Measurements from ENCODE around the gene BHLHA15.
"Not testable (repeated sequence)": the region's sequence is repeated elsewhere in the genome, so short reads cannot be mapped to it uniquely, and the experiment has no call there.

Gene BHLHA15

DNA sequence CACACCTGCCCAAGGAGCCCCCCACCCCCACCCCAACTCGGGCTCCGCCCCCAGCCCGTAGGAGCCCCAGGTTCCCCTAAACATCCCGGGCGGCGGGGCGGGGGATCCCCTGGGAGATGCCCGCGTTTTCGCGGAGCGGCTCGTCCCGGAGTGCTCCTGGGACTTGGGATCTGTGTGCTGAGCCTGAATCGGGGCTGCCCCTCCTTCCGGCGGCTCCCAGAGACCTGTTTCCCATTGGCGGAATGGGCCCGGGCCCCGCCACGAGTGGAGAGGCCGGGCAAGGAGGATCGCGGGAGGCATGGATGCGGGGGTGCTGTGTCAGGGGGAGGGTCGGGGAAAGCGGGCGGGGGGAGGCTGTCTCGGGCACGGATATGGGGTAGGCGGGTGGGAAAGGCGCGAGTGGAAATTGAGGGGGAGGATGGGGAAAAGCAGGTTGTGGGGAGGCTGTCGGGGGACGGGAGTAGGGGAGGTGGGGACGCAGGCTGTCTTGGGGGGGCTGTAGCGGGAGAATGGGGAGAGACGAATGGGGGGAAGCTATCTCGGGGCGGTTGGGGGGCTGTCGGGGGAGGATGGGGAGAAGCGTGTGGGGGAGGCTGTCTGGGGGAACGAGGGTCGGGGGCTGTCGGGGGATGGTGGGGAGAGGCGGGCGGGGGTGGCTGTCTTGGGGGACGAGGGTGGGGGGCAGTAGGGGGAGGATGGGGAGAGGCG lies 572 bp upstream of the BHLHA15 start:
- no peak for DNase-seq (ENCODE audit: low read depth, low spot score)

DNA sequence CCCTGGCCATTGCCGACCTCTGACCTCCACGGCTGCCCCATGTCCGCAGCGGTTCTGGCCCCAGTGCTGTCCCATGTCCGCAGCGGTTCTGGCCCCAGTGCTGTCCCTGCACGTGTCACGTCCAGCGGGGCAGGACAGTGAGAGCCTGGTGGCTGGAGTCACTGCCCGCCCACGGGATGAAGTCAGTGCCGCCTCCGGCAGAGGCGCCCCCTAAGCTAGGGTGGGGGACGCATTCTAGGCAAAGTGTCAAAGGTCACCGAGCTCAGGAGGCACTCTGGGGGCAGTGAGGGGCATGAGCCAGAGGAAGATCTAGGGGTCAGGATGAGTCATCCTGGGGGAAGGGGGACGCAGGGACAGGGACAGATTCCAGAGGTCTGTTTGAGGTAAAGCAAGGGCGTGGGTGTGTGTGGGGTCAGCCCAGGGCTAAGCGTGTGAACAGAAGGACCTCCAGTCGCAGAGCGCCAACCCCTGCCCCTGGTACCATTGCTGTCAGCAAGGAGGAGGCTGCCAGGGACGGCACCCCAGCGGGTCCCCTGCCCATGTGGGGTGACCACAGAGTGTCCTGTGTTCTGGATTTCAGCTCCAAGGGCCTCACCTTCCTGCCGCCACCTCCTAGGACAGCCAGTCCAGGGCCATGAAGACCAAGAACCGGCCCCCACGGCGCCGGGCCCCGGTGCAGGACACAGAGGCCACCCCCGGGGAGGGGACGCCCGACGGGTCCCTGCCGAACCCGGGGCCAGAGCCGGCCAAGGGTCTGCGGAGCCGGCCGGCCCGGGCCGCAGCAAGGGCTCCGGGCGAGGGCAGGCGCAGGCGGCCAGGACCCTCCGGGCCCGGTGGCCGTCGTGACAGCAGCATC lies 665 bp downstream of the BHLHA15 start:
- DNase-seq (ENCODE audit: low read depth, low spot score) = no peak

DNA sequence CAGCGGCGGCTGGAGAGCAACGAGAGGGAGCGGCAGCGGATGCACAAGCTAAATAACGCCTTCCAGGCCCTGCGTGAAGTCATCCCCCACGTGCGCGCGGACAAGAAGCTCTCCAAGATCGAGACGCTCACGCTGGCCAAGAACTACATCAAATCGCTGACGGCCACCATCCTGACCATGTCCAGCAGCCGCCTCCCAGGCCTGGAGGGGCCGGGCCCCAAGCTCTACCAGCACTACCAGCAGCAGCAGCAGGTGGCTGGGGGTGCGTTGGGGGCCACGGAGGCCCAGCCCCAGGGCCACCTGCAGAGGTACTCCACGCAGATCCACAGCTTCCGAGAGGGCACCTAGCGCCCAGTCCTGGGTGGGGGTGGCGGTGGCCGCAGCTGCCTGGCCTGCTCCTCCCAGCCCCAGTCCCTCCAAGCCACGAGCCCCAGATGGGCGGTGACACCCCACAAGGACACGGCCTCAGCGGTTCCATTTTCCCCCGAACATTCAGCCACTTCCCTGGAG lies 1.3 kb downstream of the BHLHA15 start:
- DNase-seq (ENCODE audit: low read depth, low spot score) = no peak

DNA sequence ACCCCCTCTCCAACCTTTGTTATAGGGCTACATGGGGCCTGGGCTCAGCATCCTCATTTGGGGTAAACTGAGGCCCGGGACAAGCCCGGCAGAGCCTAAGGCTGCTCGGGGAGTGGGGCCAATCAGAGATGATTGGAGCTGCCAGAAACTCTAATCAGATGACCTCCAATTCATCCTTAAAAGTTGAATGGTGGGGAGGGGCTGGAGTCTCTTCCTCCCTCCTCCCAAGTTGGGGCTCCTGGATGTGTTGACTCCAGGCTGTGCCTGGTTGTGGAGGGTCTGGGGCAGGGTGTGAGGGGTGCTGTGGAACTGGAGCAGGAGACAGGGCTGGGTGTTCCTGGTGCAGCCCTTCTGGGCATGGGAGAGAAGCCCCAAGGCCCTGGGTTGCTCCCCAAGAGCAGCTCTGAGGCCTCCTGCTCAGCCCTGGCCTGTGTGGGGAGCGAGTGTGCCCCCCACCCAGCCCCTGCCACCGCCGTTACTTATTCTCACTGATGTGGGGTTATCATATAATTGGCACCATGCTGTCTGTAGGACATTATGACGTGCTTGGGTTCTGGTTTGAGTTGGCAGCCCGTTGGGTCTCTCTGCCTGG lies 2.2 kb downstream of the BHLHA15 start:
- DNase-seq (ENCODE audit: low read depth, low spot score) = no peak

DNA sequence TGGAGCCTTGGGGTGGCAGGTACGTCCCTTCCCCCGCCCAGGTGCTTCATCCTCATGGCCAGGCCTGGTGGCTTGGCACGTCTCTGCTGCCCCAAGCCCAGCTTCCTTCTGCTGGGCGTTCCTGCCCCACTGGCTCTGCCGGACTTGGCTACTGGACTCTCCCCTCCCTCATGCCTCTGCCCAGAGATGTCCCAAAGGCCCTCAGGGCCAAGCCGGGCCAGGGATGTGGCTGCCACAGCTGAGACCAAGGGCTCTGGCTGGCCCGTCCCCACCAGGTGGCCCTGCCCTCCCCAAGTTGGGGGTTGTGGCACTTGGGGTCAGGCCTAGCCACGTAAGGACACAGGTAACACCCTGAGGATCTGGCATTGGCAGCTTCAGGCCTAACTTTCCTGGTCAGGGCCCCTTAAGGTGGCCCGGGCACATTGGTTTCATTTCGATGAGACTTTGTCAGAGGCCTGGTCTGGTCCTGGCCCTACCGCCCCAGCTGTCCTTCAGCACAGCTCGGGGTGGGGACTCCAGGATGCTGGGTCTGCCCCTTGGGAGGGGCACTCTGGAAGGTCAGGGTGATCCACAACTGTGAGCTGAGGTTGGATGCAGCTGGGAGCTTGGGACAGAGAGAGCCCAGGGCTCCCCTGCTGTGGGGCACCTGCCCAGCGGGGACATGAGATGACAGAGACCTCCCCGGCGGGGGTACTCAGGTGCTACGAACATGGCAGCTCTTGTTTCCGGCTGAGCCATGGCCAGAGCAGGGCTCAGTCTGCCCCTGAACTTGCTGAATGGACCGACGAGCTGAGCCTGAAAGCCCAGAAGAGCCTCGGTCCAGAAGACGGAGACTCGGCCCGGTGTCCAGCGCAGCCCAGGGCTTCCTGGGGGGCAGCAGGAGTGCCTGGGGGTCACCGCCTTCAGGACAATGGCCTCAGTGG lies 2.9 kb downstream of the BHLHA15 start:
- DNase-seq (ENCODE audit: low read depth, low spot score) = no peak

DNA sequence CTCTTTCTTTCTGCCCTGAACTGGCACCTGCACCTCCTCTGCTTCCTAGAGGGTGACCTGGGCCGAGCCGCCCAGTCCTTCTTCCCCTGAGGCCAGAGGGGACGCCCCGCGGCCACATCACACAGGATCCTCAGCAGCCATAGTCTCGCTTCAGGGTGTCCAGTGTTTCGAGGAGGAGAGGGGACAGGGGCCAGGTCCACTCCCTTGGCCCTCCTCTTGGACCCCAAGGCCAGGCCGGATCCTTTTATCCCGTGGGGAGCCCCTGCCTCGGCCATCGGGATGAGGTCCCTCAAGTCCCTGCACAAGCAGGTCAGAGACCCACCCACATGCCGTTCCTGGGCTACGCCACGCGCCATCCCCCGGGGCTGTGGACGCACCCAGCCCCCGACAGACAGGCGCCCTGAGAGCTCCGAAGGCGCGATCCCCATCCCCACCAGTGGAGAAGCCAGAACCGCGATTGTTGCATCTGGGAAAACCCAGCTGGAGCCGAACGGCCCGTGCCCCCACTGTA lies 3.6 kb downstream of the BHLHA15 start:
- DNase-seq (ENCODE audit: low read depth, low spot score) = no peak

DNA sequence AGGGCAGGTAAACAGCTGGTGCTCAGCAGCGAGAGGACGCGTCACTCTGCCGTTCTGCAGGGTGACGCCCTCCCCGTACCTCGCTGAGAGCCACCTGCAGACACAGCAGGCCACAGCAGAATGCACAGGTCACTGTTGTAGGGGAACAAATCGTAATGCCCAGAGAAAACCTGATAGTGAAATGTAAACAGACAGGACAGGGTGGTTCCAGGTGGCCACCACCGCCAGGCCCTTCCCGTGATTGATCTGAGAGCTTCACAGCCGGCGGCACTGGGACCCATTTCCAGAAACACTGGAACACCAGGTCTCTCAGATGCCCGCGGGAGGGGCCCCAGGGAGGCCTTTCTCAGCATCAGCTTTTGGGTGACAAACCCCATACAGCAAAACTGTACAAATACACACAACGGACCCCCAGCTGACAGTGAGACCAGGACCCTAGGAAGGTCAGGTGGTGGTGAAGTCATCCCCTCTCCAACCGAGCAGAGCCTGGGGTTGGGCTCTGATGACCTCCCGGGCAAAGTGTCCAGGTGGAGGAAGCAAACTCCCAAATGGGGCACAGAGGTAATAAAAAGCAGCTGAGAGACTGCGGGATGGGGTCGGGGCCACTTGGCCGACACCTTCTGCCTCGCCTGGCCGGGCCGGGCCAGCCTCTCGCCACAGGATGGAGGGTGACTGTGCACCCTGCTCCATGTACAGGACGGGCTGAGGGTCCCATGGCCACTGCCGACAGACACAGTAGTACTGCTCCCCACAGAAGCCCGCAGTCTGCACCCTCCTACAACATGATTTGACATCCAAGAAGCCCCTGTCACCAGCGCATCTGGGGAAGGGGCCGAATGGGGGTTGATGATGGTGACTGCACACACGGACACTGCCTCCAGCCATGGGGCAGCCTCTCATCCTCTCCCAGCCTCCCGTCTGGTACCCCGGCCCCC lies 4.6 kb downstream of the BHLHA15 start:
- DNase-seq (ENCODE audit: low read depth, low spot score) = no peak

DNA sequence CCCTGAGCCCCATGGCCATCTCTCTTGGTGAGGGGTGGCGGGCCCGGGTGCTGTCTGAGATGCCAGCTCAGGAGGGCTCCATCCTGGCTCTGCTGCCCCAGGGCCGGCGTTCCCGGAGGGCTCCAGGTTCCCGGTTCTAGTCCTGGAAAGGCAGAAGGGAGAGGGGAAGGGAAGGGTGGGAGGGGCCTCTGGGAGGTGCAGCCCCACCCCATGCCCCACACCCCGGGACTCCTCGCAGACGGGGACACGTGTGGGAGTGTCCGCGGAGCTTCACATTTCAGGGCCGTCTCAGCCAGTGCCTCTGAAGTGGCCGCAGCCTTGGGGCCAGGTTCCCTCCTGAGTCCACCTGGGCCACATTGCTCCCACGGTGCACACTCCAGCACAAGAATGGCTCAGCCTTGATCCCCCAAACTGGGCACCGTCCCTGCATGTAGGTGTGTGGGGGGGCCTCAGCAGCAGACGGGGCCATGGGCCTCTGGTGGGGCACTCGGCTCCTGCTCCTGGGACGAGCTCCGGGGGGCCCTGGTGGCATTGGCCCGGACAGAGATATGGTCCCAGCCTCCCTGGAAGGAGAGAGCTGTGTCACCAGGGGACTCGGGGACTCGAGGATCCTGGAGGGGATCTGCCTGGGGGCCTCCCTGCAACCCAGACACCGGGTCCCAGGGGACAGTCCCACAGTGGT lies 5.8 kb downstream of the BHLHA15 start:
- DNase-seq (ENCODE audit: low read depth, low spot score) = no peak

DNA sequence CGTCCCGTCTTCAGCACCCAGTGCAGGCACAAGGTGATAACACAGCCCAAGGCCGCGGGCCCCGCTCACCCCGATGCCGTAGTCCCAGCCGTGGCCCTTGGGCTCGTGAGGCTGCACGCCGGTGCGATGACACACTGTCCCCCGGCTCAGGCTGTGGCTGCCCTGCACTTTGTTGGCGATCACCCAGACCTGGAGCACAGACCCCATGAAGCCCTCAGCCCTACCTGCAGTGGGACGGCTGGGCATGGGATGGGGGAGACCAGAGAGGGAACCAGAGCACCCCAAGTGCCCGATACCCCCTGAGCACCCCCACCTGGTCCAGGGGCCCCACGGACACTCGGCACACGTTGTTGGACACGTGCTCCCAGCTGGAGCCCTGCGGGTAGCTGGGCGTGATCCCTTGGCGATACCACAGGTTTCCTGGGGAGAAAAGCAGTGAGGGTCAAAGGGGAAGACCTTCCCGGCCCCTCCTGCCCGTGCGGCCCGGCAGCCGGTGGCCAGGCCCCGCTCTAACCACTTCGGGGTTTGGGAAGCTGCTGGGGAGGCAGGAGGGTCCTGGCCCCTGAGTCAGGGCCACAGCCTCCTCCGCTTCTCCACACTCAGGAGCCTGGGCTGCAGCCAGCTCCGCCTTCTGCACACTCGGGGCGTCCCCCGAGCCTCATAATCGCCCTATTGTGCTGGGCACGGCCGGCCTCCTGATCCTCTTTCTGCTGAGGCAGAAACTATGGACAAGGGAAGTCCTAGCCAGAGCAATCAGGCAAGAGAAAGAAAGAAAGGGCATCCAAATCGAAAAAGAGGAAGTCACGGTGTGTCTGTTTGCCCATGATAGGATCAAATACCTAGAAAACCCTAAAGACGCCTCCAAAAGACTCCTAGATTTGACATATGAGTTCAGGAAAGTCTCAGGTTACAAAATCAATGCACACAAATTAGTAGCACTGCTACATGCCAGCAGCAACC lies 6.7 kb downstream of the BHLHA15 start:
- no peak for DNase-seq (ENCODE audit: low read depth, low spot score)

DNA sequence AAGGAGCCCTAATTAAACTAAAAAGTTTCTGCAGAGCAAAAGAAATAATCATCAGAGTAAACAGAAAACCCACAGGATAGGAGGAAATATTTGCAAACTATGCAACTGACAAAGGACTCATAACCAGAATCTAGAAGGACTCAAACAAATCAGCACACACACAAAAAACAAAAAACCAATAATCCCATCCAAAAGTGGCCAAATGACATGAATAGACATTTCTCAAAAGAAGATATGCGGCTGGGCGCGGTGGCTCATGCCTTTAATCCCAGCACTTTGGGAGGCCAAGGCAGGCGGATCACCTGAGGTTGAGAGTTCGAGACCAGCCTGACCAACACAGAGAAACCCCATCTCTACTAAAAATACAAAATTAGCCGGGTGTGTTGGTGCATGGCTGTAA lies 8.1 kb downstream of the BHLHA15 start:
- DNase-seq (ENCODE audit: low read depth, low spot score) = not testable (repeated sequence)

DNA sequence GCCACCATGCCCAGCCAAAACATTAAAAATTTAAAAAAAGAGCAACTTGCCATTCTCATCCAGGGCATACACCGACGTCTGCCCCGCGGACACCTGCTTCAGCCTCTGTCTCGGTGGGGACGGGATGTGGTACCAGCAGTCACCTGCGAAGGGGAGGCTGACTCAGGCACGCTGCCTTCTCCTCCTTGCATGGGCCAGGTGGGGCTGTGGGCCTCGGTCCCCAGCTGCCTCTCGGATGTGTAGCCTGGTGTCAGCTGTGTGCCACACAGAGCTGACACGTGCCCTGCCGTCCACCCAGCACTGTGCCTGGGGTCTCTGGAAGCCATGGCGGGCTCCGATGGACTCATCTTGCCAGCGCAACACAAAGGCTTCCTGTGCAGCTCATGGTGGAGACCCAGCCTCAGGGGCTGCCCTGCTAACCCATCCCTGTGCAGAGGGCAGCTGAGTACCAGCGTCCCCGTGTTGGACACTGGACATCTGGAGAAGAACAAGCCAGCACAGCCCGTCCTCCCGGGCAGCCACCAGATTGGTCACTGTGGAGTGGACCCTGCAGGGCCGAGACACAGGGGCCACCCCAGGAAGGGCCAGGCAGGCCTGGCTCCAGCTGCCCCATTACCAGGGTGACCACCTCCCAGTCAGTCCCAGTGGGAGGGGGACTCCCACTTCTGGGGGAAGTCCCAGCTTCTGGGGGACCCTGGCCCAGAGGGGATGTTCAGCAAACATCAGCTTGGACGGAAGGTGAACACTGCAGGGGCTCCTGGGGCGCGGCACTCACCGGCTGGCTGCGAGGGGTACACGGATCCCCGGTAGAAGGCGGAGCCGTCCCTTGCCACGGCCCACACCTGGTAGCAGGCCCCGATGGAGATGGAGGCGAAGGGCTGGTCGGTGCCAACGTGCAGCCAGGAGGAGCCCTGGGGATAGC lies 10.6 kb downstream of the BHLHA15 start:
- DNase-seq (ENCODE audit: low read depth, low spot score) = no peak

DNA sequence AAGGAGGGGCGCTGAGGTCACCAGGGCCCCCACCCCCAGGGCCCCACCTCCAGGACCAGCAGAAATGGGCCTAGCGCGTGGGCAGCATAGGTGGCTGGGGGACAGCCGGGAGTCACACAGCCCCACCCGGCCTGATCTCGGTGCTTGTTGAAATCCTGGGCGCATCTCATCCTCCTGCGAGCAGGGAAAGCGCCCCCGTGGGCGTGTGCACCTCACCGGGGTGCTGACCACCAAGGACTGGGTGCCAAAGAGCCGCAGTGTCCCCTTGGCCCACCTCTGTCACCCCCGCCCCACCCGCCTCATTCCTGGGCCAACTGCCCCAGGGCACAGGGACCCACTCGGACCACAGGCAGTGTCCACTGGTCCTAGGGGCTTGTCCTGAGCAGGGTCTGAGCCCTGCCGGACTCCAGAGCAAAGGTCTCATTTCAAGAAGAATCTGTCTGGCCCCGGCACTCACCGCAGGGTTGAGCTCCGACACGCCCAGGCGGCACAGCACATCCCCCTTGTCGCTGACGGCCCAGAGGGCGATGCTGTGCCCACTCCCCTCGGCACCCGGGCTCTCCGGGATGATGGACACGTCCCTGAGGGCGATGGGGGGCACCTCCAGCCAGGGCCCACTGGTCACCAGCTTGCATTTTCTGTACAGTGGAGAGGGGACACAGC lies 11.4 kb downstream of the BHLHA15 start:
- DNase-seq (ENCODE audit: low read depth, low spot score) = no peak

DNA sequence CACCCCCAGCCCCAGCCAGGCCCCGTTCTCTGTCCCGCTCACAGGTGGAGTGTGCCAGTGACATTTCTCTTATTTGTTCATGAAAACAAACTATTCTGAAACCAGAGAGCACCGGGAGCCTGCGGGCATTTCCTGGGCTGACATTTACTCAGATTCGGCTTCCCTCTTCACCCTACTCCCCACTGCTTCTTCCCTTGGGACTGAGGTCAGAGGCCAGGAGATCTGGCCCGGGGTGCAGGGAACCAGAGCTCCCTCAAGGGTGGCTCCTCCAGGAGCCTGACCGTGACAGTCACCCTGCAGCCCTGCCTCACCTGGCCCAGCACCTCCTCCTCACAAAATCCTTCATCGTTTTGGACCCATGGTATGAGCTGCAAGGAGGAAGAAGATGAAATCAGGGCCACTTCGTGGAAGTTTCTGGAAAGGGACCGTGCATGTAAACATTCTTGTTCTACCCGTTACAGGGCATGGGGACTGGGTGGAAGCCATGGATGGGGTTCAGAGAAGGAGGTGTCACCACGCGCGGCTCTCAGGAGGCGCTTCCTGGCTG lies 12.2 kb downstream of the BHLHA15 start:
- DNase-seq (ENCODE audit: low read depth, low spot score) = no peak

DNA sequence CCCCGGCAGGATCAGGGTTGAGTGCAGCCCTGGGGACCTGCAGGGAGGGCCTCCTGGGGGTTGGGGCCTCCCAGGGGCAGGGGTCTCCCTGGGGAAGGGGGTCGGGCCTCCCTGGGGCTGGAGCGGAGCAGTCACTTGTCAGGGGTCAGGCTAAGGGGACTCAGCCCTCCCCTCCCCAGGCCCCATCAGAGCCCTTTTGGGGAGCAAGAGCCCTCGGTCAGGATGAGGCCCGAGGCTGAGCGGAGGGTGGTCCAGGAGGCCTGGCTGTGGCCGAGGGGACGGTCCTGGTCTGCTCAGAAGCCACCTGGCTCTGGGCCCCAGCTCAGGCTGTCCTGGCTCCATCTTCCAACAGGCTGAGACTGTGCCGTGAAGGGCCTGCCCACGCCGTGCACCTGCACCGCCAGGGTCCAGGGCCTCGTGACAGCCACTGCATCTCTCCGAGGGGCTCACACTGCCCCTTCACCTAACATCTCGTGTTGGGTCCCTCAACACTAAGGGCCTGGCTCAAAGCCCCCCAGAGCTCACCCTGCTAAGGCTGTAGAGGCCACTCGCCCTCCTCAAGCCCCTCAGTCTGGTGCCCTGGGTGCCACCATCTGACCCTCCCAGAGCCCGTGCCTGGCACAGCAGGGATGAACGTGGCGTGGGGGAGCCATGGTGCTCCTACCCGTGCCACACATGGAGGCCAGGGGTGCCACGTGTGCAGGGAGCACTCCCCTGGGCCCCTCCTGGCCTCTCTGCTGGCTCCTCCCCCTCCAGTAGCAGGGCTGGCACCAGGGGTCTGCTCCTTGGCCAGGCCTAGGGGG lies 12.9 kb downstream of the BHLHA15 start:
- DNase-seq (ENCODE audit: low read depth, low spot score) = no peak

DNA sequence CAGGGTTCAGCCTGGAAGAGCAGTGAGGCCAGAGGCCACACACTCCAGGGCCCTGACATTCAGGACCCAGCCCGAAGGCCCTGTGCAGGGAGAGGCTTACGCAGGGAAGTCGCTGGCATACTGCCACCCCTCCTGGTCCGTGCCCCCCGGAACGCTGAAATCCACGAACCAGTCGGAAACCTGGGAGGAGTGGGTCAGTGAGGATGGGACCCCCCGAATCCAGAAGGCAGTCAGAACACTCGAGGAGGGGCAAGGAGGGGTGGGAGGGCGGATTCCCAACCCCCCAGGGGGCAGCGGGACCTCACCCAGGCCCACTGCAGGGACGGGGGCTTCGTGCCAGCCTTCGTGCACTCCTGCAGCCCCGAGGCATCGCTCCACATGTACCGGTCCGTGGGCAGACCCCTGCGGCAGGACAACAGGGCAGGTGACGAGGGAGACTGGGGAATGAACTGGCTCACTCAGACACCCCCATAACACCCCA lies 13.5 kb downstream of the BHLHA15 start:
- no peak for DNase-seq (ENCODE audit: low read depth, low spot score)
